GM08714 (cell line): Measurements from ENCODE around the gene LUC7L.
"Not testable (repeated sequence)": the region's sequence is repeated elsewhere in the genome, so short reads cannot be mapped to it uniquely, and the experiment has no call there.

Experiments
- H3K4me3 ChIP-seq: fragments of 200-500 bp; sonication (Bioruptor generic); 2 replicates; pipeline ENCODE4 v1.5.1; 2014; ENCODE audit warnings: mild to moderate bottlenecking, low read length, inconsistent platforms
- ZNF274 ChIP-seq: IDR thresholded peaks from 2 replicates; pipeline ENCODE4 v1.6.1; 2012; ENCODE audit warnings: mild to moderate bottlenecking, low read depth, low read length

LUC7L gene

DNA sequence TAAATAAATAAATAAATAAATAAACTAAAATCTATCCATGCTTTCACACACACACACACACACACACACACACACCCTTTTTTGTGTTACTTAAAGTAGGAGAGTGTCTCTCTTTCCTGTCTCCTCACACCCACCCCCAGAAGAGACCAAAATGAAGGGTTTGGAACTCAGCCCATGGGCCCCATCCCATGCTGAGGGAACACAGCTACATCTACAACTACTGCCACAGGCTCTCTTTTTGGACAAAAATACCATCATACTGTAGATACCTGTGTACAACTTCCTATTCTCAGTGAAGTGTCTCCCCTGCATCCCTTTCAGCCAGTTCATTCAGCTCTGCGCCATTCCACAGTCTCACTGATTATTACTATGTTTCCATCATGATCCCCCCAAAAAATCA is 58.5 kb downstream of the LUC7L start:
- H3K4me3 ChIP-seq = no peak overlapping the region
- no peak for TF ChIP-seq ZNF274

DNA sequence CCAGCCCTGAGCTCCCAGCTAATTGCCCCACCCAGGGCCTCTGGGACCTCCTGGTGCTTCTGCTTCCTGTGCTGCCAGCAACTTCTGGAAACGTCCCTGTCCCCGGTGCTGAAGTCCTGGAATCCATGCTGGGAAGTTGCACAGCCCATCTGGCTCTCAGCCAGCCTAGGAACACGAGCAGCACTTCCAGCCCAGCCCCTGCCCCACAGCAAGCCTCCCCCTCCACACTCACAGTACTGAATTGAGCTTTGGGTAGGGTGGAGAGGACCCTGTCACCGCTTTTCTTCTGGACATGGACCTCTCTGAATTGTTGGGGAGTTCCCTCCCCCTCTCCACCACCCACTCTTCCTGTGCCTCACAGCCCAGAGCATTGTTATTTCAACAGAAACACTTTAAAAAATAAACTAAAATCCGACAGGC is 59.2 kb downstream of the LUC7L start:
- not testable (repeated sequence) for H3K4me3 ChIP-seq

DNA sequence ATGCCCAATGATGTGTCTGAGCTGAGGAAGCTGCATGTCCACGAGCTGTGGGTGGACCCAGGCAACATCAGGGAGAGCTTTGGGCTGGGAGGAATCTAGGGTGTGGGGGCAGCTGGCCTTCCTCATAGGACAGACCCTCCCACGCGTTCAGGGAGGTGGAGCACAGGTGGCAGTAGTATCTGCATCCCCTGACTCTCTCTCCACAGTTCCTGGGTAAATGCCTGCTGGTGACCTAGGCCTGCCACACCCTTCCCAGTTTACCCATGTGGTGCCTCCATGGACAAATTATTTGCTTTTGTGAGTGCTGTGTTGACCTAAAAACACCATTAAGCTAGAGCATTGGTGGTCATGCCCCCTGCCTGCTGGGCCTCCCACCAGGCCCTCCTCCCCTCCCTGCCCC is 60.2 kb downstream of the LUC7L start:
- no peak for TF ChIP-seq ZNF274
- H3K4me3 ChIP-seq = no peak overlapping the region

DNA sequence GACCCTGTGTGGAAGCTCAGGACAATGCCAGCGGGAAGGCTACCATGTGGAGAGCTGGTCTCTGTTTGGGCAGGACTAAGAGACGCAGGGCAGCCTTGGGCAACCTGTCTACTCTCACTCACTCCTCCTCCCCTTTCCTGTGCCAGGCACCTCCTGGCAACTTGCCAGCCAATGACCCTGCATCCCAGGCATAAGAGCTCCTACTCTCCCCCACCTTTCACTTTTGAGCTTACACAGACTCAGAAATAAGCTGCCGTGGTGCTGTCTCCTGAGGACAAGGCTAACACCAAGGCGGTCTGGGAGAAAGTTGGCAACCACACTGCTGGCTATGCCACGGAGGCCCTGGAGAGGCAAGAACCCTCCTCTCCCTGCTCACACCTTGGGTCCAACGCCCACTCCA is 60.8 kb downstream of the LUC7L start:
- TF ChIP-seq ZNF274 = no peak
- no peak overlapping the region for H3K4me3 ChIP-seq

DNA sequence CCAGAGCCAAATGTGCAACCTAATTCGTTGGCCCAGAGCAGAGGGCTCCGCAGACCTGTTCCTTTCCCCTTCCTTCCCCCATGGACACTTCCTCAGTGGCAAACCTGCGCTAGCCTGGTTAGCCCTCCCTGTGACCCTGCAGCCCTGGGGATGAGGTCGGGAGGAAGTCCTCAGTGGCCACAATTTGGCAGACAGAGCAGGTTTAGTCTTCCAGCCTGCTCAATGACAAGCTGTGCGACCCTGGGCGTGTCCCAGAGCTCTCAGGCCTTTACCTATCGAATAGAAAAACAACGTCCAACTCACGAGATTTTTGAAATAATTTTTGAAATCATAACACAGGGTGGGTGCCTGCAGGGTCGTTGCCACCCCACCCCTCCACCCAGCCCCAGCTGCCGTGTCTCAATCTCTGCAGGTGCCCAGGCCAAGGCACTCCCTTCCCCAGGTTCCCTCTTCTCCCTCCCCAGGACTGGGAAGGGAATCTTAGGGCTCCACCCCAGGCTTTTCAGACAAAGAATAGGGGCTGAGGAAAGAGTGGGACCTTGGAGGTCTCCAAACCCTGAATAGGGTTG is 62.0 kb downstream of the LUC7L start:
- H3K4me3 ChIP-seq = no peak overlapping the region
- no peak for TF ChIP-seq ZNF274

DNA sequence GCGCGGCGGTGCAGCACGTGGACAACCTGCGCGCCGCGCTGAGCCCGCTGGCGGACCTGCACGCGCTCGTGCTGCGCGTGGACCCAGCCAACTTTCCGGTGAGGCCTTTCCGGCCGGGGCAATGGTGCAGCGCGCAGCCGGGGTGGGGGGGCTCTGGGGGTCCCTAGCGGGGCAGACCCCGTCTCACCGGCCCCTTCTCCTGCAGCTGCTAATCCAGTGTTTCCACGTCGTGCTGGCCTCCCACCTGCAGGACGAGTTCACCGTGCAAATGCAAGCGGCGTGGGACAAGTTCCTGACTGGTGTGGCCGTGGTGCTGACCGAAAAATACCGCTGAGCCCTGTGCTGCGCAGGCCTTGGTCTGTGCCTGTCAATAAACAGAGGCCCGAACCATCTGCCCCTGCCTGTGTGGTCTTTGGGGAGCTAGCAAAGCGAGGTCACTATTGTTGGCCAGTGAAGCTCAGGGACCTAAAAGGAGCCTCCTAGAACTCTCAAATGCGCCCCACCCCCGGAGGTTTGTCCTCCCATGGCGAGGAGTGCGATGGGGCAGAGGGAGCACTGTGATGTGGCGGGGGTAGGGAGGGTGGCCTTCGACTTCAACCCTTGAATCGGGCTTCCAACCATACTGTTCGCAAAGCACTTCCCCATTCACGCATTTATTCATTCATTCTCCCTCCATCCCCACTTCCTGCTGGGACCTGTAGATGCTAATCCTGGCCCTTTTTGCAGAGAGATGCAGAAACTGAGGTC is 62.7 kb downstream of the LUC7L start:
- no peak for TF ChIP-seq ZNF274
- H3K4me3 ChIP-seq = no peak overlapping the region

DNA sequence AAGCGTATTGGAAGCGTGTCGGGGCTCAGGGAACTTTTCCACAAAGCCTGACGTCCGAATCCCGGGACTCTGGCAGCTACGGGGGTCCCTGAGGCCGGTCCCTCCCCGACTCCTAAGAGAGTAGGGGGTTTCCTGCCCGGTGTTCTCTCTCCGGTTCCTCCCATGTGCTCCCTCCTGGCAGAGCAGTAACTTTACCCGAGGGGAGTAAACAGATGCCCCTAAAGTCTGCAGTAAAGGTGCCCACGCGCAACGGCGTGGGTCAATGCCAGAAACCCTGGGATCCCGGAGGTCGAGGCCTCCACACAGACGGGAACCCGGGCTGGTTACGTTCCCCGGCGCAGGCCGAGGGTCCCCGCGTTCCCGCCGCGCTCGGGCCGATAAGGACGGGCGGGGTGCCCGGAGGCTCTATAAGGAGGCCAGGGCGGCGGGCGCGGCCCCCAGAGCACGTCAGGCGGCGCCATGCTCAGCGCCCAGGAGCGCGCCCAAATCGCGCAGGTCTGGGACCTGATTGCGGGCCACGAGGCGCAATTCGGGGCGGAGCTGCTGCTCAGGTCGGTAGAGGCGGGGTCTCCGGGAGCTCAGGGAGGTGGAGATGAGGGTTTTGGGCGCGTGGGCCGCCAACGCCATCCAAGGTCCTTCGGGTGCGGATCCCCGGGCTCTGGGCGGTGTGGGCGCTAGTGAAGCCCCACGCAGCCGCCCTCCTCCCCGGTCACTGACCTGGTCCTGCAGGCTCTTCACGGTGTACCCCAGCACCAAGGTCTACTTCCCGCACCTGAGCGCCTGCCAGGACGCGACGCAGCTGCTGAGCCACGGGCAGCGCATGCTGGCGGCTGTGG is 63.5 kb downstream of the LUC7L start, which contains the start of gene HBM:
Gene HBM, plus strand, starts transcription at position 440 of the 836 bp plus-strand sequence. Its CDS starts 20 bp downstream, at position 460.
- no peak within 1 kb of the TSS for H3K4me3 ChIP-seq
- no peak for TF ChIP-seq ZNF274

DNA sequence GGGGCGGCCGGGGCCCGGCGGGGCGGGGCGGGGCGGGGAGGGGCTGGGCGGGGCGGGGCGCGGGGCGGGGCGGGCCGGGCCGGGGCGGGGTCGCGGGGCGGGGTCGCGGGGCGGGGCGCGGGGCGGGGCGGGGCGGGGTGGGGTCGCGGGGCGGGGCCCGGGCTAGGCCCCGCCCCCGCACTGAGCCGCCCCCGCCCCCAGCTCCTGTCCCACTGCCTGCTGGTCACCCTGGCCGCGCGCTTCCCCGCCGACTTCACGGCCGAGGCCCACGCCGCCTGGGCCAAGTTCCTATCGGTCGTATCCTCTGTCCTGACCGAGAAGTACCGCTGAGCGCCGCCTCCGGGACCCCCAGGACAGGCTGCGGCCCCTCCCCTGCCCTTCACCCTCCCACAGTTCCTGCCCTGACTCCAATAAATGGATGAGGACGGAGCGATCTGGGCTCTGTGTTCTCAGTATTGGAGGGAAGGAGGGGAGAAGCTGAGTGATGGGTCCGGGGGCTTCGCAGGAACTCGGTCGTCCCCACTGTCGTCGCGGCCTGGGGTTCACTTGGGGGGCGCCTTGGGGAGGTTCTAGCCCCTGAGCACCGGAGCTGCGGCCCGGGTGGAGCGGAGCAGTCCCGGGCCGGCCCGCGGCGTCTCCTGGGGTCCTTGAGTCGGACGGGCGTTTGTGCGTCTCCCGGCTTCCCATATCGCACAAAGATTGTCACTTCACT is 64.3 kb downstream of the LUC7L start:
- no peak overlapping the region for H3K4me3 ChIP-seq
- no peak for TF ChIP-seq ZNF274

DNA sequence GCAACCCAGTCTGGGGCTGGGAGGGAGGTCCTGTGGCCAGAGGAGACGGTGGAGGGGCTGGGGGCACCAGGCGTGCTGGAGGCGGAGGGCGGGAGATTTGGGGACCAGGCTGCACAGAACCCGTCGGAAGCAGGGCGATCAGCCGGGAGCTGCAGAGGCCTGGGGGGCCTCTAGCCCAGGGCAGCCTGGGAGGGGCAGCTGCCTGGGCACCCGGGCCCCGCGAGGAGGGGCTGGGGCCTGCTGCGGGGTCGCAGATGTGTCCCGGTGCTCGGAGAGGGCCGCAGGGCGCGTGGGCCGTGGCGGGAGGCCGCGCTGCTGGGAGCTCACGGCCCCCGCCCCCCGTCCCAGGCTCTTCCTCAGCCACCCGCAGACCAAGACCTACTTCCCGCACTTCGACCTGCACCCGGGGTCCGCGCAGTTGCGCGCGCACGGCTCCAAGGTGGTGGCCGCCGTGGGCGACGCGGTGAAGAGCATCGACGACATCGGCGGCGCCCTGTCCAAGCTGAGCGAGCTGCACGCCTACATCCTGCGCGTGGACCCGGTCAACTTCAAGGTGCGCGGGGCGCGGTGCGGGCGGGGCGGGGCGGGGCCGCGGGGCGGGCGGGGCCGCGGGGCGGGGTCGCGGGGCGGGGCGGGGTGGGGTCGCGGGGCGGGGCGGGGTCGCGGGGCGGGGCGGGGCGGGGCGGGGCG is 65.0 kb downstream of the LUC7L start:
- H3K4me3 ChIP-seq = not testable (repeated sequence)

DNA sequence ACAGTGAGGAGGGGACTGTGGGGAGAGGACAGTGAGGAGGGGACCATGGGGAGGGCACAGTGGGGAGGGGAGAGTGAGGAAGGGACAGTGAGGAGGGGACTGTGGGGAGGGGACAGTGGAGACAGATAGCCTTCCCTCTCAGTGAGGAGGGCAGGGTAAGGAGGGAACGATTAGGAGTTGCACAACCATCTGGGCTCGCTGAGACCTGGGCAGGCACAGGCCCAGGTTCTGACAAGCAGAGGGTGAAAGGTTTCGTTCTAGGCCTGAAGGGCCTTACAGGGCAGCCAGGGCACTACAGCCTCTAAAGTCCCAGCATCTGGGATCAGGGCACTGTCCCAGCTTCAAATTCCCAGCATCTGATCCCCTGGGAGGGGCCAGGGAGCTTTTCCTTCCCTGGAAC is 65.6 kb downstream of the LUC7L start:
- not testable (repeated sequence) for H3K4me3 ChIP-seq

DNA sequence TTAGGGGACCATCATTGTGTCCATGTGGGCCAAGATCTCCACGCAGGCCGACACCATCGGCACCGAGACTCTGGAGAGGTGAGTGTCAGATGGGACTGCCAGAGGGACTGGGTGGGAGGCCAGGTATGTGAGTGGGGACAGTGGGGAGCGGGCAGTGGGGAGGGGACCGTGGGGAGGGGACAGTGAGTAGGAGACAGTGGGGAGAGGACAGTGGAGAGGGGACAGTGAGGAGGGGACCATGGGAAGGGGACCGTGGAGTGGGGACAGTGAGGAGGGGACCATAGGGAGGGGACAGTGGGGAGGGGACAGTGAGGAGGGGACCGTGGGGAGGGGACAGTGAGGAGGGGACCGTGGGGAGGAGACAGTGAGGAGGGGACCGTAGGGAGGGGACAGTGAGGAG is 66.1 kb downstream of the LUC7L start:
- not testable (repeated sequence) for H3K4me3 ChIP-seq

DNA sequence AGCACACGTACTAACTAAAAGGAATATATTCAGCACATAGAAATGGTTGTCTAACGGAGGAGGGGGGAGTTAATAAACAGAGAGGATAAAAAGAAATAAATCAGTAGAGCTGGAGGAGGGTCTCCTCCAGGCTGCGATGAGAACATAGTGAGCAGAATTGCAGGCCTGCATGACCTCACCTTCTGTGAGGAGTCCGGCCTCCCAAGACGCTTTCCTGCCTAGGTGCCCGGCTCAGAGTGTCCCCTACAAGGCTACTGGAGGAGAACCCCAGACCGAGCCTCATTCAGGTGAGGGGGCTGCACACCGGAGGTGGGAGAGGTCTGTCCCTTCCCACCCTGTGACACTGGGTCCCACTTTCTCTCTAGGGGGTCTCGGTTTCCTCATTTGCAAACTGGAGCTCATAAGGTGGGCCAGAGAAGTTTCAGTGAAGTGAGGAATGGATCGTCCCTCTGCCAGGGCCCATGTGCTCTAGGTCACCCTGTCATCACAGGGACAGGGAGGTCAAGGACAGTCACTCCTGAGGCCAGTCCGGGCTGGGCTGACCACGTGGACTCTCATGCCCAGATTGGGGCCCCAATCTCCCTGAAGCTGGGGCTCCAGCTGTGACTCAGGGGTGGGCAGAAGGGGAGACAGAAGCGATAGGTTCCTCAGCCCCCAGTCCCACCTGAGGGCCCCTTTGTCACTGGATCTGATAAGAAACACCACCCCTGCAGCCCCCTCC is 66.8 kb downstream of the LUC7L start:
- no peak for TF ChIP-seq ZNF274
- H3K4me3 ChIP-seq = no peak overlapping the region

DNA sequence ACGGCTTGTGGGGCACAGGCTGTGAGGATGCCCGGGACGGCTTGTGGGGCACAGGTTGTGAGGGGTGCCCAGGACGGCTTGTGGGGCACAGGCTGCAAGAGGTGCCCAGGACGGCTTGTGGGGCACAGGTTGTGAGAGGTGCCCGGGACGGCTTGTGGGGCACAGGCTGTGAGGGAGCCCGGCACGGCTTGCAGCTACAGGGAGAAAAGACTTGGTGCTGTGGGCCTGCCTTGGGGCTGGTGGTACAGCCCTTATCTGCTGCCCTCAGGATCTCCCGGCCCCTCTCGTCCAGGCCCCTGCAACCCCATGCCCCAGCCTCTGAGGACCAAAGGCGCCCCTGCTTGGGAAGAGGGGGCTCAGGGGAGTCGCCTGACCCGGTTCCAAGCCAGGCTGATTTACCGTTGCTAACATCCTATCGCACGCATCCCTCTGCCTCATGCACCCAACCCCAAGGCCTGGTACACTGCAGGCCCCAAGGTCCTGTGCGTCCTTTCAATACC is 68.5 kb downstream of the LUC7L start:
- no peak overlapping the region for H3K4me3 ChIP-seq
- no peak for TF ChIP-seq ZNF274

DNA sequence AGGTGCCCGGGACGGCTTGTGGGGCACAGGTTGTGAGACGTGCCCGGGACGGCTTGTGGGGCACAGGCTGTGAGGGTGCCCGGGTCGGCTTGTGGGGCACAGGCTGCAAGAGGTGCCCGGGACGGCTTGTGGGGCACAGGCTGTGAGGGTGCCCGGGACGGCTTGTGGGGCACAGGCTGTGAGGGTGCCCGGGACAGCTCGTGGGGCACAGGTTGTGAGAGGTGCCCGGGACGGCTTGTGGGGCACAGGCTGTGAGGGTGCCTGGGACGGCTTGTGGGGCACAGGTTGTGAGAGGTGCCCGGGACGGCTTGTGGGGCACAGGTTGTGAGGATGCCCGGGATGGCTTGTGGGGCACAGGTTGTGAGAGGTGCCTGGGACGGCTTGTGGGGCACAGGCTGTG is 69.0 kb downstream of the LUC7L start:
- not testable (repeated sequence) for H3K4me3 ChIP-seq
